Neuronal stem cell (in vitro differentiated cells): ENCODE data around the gene ADSS1. TPM values are rescaled to one million over a fixed set of nuclear protein-coding genes. Genes with fewer than 3 reads are reported as not detected.

Experiments
- DNase-seq: peaks from one replicate; pipeline ENCODE4 v3.0.0-alpha.2; 2013; ENCODE audit warnings: low spot score
- H2AFZ ChIP-seq: one replicate; pipeline ENCODE4 v1.6.1; 2013; ENCODE audit warnings: mild to moderate bottlenecking, low read length, inconsistent platforms
- H2AK5ac ChIP-seq: 2 replicates; pipeline ENCODE4 v1.6.1; 2013; ENCODE audit warnings: low read depth, mild to moderate bottlenecking, inconsistent platforms, low read length, moderate library complexity, mixed read lengths
- H2BK120ac ChIP-seq: 2 replicates; pipeline ENCODE4 v1.6.1; 2013; ENCODE audit warnings: low read depth, mild to moderate bottlenecking, inconsistent platforms, low read length, moderate library complexity, mixed read lengths
- H2BK12ac ChIP-seq: one replicate; pipeline ENCODE4 v1.6.1; 2013; ENCODE audit warnings: low read length, inconsistent platforms
- H2BK15ac ChIP-seq: 2 replicates; pipeline ENCODE4 v1.6.1; 2013; ENCODE audit warnings: mild to moderate bottlenecking, low read length, inconsistent platforms, mixed read lengths
- H2BK5ac ChIP-seq: one replicate; pipeline ENCODE4 v1.6.1; 2013; ENCODE audit warnings: inconsistent platforms, mild to moderate bottlenecking, low read length, moderate library complexity
- H3K14ac ChIP-seq: one replicate; pipeline ENCODE4 v1.6.1; 2013; ENCODE audit warnings: low read length, inconsistent platforms
- H3K18ac ChIP-seq: 2 replicates; pipeline ENCODE4 v1.6.1; 2013; ENCODE audit warnings: low read length, inconsistent platforms
- H3K23ac ChIP-seq: 2 replicates; pipeline ENCODE4 v1.6.1; 2013; ENCODE audit warnings: low read depth, mild to moderate bottlenecking, mixed read lengths, low read length, inconsistent platforms; ENCODE audit not compliant: poor library complexity
- H3K27ac ChIP-seq: replicated peaks from 3 replicates; pipeline ENCODE4 v1.5.1; 2013; ENCODE audit warnings: low read length, inconsistent platforms
- H3K27me3 ChIP-seq, 3 experiments: 2 replicates each; pipeline ENCODE4 v1.6.1; 2013; ENCODE audit warnings: low read length in 3 of 3, mild to moderate bottlenecking in 2 of 3, inconsistent platforms in 1 of 3, low read depth in 1 of 3, mixed read lengths in 1 of 3, moderate library complexity in 1 of 3; ENCODE audit not compliant: control insufficient read depth in 3 of 3, insufficient read depth in 3 of 3
- H3K36me3 ChIP-seq, 2 donors: replicated peaks in 1 of 2; 2 replicates each; pipeline ENCODE4 v1.6.1; 2013; ENCODE audit warnings: low read length in 2 of 2; ENCODE audit not compliant: control insufficient read depth in 2 of 2, insufficient read depth in 2 of 2
- H3K4ac ChIP-seq: 2 replicates; pipeline ENCODE4 v1.6.1; 2013; ENCODE audit warnings: inconsistent platforms, mild to moderate bottlenecking, low read length, moderate library complexity
- H3K4me1 ChIP-seq, 2 donors: 1 replicate in 1 of 2; 2 replicates in 1 of 2; pipeline ENCODE4 v1.6.1; 2013; ENCODE audit warnings: low read length in 2 of 2, low read depth in 1 of 2; ENCODE audit not compliant: control insufficient read depth in 2 of 2, insufficient read depth in 1 of 2
- H3K4me2 ChIP-seq: one replicate; pipeline ENCODE4 v1.6.1; 2013; ENCODE audit warnings: mild to moderate bottlenecking, low read length, inconsistent platforms; ENCODE audit not compliant: insufficient read depth, poor library complexity, severe bottlenecking
- H3K4me3 ChIP-seq, 2 donors: 2 replicates each; pipeline ENCODE4 v1.5.1; 2013; ENCODE audit warnings: low read length in 2 of 2, mild to moderate bottlenecking in 2 of 2, inconsistent platforms in 1 of 2, moderate library complexity in 1 of 2
- H3K79me1 ChIP-seq: one replicate; pipeline ENCODE4 v1.6.1; 2013; ENCODE audit warnings: low read depth, mild to moderate bottlenecking, inconsistent platforms, low read length, moderate library complexity
- H3K9ac ChIP-seq: one replicate; pipeline ENCODE4 v1.6.1; 2013; ENCODE audit warnings: mild to moderate bottlenecking, low read depth, low read length, inconsistent platforms; ENCODE audit not compliant: poor library complexity
- H3K9me3 ChIP-seq, 2 donors: replicated peaks in 1 of 2; 2 replicates each; pipeline versions ENCODE3 to v1.6.1; 2013; ENCODE audit warnings: low read length in 2 of 2, mild to moderate bottlenecking in 2 of 2, inconsistent platforms in 1 of 2, low read depth in 1 of 2, mixed read lengths in 1 of 2, moderate library complexity in 1 of 2; ENCODE audit not compliant: control insufficient read depth in 2 of 2, insufficient read depth in 1 of 2
- H4K8ac ChIP-seq: one replicate; pipeline ENCODE4 v1.6.1; 2013; ENCODE audit warnings: low read depth, mild to moderate bottlenecking, inconsistent platforms, low read length, moderate library complexity
- H4K91ac ChIP-seq: one replicate; pipeline ENCODE4 v1.6.1; 2013; ENCODE audit warnings: low read length, low read depth, mild to moderate bottlenecking, inconsistent platforms; ENCODE audit not compliant: poor library complexity
- WGBS, 2 donors: extraction: QIAGEN DNeasy Blood & Tissue Kit; methylation state at CpG; one replicate each; pipeline ENCODE4 v1.1.7; 2013; ENCODE audit warnings: missing lambda C conversion rate in 2 of 2, mixed read lengths in 1 of 2; ENCODE audit not compliant: insufficient read length in 2 of 2, insufficient replicate concordance in 1 of 2; ENCODE audit errors: extremely low coverage in 2 of 2; 5-methylcytosine and 5-hydroxymethylcytosine counted together
- small RNA-seq: library from polyadenylated mRNA; stranded (forward); fragments of <200 nt; extraction: miRNeasy Mini kit (QIAGEN cat#:217004); gene quantifications from one replicate; pipeline ENCODE3, GENCODE V24; 2013; ENCODE audit not compliant: insufficient read depth

ADSS1 gene

GRCh38 chr14:104796687-104797081 lies 72.7 kb downstream of the ADSS1 start:
- H3K27me3 ChIP-seq = peaks cover 12 to 55% (median 45%) of the 10 kb centered on the region in 3 experiments
- H2AK5ac ChIP-seq = peak overlapping the region; percentile 20
- WGBS, 2 donors = no CpG with 5 or more reads among the region's 6 CpGs

More at GRCh38 chr14:104796687-104797081, 72.7 kb downstream of the ADSS1 start:
- Histone ChIP-seq H3K4ac (no peak overlapping the region), H4K91ac (no peak overlapping the region), H3K4me3 (no peak overlapping the region), H3K14ac (no peak overlapping the region), H3K27ac (no peak overlapping the region), H4K8ac (no peak overlapping the region), H3K79me1 (peaks cover 24% of the 10 kb centered on the region), H2AFZ (no peak overlapping the region), H3K36me3 (peaks cover 8 to 20% of the 10 kb centered on the region in 2 donors), H3K4me1 (peaks cover 25 to 49% of the 10 kb centered on the region in 2 donors), H2BK15ac (no peak overlapping the region), H3K9me3 (peaks cover 0 to 1% of the 10 kb centered on the region in 2 donors), H3K4me2 (no peak overlapping the region), H3K18ac (no peak overlapping the region), H3K9ac (no peak overlapping the region), H2BK5ac (no peak overlapping the region), H3K23ac (no peak overlapping the region), H2BK12ac (no peak overlapping the region), H2BK120ac (no peak overlapping the region)
- no peak for DNase-seq

Small RNA genes lying within 50 kb of the gene (small RNA-seq; reads per million reads assigned to genes)
- gene MIR4710 = not detected
